ENCODE data around the gene CLSTN2.

DNA sequence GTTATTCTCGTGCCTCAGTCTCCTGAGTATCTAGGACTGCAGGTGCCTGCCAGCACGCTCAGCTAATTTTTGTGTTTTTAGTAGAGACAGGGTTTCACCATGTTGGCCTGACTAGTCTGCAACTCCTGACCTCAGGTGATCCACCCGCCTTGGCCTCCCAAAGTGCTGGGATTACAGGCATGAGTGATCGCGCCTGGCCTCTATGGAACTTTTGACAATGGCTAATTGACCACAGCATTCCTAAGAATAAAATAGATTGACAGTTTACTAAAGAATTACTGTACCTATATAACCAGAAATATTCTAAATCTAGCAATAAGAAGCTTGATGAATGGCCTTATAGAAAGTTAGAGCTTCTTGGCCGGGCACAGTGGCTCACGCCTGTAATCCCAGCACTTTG lies 691.9 kb downstream of the CLSTN2 start:
- TF ChIP-seq CTCF (tag by site-specific recombination; IDR thresholded peaks at IDR 0.05) (no peak), GLI4 (tag by site-specific recombination; IDR thresholded peaks at IDR 0.05) (no peak), ZNF830 (tag by site-specific recombination; IDR thresholded peaks at IDR 0.05; ENCODE audit: low read depth) (no peak), KLF9 (tag by site-specific recombination; IDR thresholded peaks at IDR 0.05; ENCODE audit: low read depth) (no peak)
- TF ChIP-seq, protein P1, sequence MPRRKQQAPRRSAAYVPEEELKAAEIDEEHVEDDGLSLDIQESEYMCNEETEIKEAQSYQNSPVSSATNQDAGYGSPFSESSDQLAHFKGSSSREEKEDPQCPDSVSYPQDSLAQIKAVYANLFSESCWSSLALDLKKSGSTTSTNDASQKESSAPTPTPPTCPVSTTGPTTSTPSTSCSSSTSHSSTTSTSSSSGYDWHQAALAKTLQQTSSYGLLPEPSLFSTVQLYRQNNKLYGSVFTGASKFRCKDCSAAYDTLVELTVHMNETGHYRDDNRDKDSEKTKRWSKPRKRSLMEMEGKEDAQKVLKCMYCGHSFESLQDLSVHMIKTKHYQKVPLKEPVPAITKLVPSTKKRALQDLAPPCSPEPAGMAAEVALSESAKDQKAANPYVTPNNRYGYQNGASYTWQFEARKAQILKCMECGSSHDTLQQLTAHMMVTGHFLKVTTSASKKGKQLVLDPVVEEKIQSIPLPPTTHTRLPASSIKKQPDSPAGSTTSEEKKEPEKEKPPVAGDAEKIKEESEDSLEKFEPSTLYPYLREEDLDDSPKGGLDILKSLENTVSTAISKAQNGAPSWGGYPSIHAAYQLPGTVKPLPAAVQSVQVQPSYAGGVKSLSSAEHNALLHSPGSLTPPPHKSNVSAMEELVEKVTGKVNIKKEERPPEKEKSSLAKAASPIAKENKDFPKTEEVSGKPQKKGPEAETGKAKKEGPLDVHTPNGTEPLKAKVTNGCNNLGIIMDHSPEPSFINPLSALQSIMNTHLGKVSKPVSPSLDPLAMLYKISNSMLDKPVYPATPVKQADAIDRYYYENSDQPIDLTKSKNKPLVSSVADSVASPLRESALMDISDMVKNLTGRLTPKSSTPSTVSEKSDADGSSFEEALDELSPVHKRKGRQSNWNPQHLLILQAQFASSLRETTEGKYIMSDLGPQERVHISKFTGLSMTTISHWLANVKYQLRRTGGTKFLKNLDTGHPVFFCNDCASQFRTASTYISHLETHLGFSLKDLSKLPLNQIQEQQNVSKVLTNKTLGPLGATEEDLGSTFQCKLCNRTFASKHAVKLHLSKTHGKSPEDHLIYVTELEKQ (tag by site-specific recombination; IDR thresholded peaks at IDR 0.05; ENCODE audit: borderline replicate concordance) = no peak

All from HEK293 (cell line).